ENCODE results near the gene WNK2. TPM values are rescaled to one million over a fixed set of nuclear protein-coding genes. Genes with fewer than 3 reads are reported as not detected.
"Not testable (repeated sequence)": the region's sequence is repeated elsewhere in the genome, so short reads cannot be mapped to it uniquely, and the experiment has no call there.

Gene WNK2
- total RNA-seq, 2 experiments from 2014 or later: 1.7 to 2.8 TPM

DNA sequence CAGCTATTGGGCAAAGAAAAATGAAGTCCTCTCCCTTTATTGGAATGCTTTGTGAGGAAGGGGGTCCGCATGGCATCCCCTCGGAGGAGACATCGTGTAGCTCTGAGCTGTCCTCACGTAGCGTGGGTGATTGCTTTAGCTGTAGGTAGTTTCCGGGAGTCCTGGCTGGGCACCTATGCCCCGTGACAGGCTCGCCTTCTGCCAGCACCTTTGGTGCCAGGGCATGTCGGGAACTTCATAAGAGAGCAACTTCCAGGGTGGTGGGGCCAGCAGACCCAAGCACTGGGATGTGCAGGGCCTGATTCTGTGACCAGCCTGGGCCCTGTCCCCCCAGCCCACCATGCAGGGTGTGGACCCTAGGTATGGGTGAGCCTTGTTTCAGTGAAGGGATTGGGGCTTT, 64.0 kb downstream of the WNK2 start:
- no peaks in the 10 kb centered on the region for H3K36me3 Mint-ChIP-seq (ENCODE audit: low read depth)
- H3K4me3 Mint-ChIP-seq: no peak overlapping the region
- POLR2A ChIA-PET: no interaction called here
- no peak for DNase-seq
- TF ChIP-seq, protein P1, sequence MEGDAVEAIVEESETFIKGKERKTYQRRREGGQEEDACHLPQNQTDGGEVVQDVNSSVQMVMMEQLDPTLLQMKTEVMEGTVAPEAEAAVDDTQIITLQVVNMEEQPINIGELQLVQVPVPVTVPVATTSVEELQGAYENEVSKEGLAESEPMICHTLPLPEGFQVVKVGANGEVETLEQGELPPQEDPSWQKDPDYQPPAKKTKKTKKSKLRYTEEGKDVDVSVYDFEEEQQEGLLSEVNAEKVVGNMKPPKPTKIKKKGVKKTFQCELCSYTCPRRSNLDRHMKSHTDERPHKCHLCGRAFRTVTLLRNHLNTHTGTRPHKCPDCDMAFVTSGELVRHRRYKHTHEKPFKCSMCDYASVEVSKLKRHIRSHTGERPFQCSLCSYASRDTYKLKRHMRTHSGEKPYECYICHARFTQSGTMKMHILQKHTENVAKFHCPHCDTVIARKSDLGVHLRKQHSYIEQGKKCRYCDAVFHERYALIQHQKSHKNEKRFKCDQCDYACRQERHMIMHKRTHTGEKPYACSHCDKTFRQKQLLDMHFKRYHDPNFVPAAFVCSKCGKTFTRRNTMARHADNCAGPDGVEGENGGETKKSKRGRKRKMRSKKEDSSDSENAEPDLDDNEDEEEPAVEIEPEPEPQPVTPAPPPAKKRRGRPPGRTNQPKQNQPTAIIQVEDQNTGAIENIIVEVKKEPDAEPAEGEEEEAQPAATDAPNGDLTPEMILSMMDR (IDR thresholded peaks at IDR 0.05): no peak
- H3K27me3 Mint-ChIP-seq: no peaks in the 10 kb centered on the region
- no peaks in the 10 kb centered on the region for H3K4me1 Mint-ChIP-seq (ENCODE audit: low read depth)
- no peak for ATAC-seq
- intact Hi-C loops (cut with micrococcal nuclease): no loop called here
- H3K27ac Mint-ChIP-seq: no peak overlapping the region
- CTCF ChIA-PET: no interaction called here
- H3K9me3 Mint-ChIP-seq: no peaks in the 10 kb centered on the region

DNA sequence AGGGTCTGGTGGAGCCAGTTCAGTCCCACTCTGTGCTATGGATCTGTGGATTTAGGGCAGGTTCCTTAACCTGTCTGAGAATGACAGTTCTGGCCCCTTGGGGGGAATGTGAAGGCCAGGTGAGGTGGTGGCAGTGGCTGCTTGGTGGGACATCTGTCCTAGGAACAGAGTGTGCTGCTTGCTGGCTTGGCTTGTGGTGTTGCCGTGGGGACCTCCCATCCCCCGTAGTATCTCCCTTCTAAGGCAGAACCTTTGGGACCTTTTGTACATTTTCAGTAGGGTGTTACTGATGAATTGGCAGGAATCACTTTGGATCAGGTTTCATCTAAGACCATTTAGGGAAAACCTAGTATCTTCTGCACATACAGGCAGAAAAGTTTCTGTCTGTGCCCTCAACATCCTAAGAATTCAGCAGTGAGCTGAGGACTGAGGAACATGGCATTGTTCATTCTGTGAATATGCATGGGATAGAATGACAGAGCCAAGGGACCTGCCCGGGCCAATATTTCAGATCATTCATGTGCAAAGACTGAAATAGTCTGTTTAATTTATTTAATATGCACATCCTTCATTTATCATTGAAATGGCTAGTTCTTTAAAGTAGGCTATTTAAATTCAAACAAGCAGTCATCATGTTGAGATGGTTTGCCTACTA, 64.6 kb downstream of the WNK2 start:
- POLR2A ChIA-PET: no interaction called here
- TF ChIP-seq, protein P1 (IDR thresholded peaks at IDR 0.05): no peak
- ATAC-seq: no peak
- no peaks in the 10 kb centered on the region for H3K9me3 Mint-ChIP-seq
- no peak overlapping the region for H3K4me3 Mint-ChIP-seq
- no peak for DNase-seq
- CTCF ChIA-PET: no interaction called here
- no peak overlapping the region for H3K27ac Mint-ChIP-seq
- no peaks in the 10 kb centered on the region for H3K4me1 Mint-ChIP-seq (ENCODE audit: low read depth)
- intact Hi-C loops (cut with micrococcal nuclease): no loop called here
- no peaks in the 10 kb centered on the region for H3K36me3 Mint-ChIP-seq (ENCODE audit: low read depth)
- no peaks in the 10 kb centered on the region for H3K27me3 Mint-ChIP-seq

DNA sequence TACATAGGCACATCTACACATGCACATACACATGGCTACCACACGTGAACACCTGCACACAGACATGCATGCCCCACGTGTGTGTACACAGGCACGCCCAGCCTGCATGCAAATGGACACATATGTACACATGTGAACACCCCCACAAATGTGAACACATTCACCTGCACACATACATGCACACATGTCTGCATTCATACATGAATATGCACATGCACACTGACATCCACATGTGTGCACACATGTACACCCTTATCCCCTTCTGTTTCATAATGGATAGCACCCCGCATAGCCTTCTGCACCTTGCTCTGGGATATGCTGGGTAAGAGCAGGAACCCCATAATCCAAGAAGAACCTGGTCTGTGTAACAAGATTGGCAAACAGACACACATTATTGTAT, 66.2 kb downstream of the WNK2 start:
- Mint-ChIP-seq H3K9me3 (no peaks in the 10 kb centered on the region), H3K27me3 (no peaks in the 10 kb centered on the region), H3K27ac (no peak overlapping the region), H3K4me1 (ENCODE audit: low read depth) (no peaks in the 10 kb centered on the region), H3K4me3 (no peak overlapping the region), H3K36me3 (ENCODE audit: low read depth) (no peaks in the 10 kb centered on the region)
- POLR2A ChIA-PET: no interaction called here
- TF ChIP-seq, protein P1 (IDR thresholded peaks at IDR 0.05): no peak
- CTCF ChIA-PET: no interaction called here
- ATAC-seq: no peak
- intact Hi-C loops (cut with micrococcal nuclease): no loop called here
- no peak for DNase-seq

DNA sequence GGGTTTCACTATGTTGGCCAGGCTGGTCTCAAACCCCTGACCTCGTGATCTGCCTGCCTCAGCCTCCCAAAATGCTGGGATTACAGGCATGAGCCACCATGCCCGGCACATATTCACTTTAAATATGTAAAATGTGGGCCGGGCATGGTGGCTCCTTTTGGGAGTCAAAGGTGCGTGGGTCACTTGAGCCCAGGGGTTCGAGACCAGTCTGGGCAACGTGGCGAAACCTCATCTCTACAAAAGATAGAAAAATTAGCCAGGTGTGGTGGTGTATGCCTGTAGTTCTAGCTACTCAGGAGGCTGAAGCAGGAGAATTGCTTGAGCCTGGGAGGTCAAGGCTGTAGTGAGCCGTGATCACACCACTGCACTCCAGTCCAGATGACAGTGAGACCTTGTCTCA, 67.4 kb downstream of the WNK2 start:
- H3K4me3 Mint-ChIP-seq; ATAC-seq; H3K36me3 Mint-ChIP-seq (ENCODE audit: low read depth); intact Hi-C loops (cut with micrococcal nuclease); CTCF ChIA-PET; POLR2A ChIA-PET; DNase-seq; H3K4me1 Mint-ChIP-seq (ENCODE audit: low read depth); H3K27ac Mint-ChIP-seq; H3K27me3 Mint-ChIP-seq; H3K9me3 Mint-ChIP-seq: not testable (repeated sequence)

DNA sequence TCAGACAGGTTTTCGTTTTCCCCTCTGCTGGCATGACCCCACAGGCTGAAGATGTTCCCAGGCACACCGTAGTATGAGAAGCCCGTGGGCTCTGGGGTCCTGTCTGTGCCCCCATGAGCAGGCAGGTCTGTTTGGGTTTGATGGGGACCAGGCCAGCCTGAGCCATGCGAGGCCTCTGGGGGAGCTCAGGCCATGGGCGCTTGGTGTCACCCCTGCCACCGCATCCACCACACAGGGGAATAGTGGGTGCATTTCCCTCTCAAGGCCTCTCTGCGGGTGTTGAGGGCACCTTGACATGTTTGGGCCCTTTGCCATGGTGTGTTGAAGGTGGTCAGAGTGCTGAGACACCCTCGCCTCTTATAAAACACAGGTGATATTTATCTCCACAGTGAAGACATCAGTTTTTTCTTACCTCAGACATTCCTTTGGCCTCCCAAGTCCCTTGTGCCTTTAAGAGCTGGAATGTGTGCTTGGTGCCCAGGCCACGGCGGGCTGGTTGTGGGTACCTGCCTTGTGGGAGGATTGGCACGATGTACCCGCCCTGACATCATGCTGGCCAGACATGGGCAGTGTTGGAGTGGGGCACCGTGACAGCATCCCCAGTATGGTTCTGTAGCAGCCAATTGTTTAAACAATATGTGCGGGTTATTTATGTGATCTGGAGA, 68.3 kb downstream of the WNK2 start:
- no peak overlapping the region for H3K4me3 Mint-ChIP-seq
- no peak for ATAC-seq
- H3K9me3 Mint-ChIP-seq: no peaks in the 10 kb centered on the region
- POLR2A ChIA-PET: interaction anchor here (0.6 kb wide), 1 partner anchor 555 kb away, joined by 3 read pairs; no protein-coding TSS in a partner anchor
- TF ChIP-seq, protein P1 (IDR thresholded peaks at IDR 0.05): no peak
- no peaks in the 10 kb centered on the region for H3K36me3 Mint-ChIP-seq (ENCODE audit: low read depth)
- no peak overlapping the region for H3K27ac Mint-ChIP-seq
- intact Hi-C loops (cut with micrococcal nuclease): no loop called here
- H3K4me1 Mint-ChIP-seq (ENCODE audit: low read depth): no peaks in the 10 kb centered on the region
- CTCF ChIA-PET: no interaction called here
- no peaks in the 10 kb centered on the region for H3K27me3 Mint-ChIP-seq
- DNase-seq: no peak
